ENCODE data around the gene PXMP2.

The PXMP2 gene

DNA sequence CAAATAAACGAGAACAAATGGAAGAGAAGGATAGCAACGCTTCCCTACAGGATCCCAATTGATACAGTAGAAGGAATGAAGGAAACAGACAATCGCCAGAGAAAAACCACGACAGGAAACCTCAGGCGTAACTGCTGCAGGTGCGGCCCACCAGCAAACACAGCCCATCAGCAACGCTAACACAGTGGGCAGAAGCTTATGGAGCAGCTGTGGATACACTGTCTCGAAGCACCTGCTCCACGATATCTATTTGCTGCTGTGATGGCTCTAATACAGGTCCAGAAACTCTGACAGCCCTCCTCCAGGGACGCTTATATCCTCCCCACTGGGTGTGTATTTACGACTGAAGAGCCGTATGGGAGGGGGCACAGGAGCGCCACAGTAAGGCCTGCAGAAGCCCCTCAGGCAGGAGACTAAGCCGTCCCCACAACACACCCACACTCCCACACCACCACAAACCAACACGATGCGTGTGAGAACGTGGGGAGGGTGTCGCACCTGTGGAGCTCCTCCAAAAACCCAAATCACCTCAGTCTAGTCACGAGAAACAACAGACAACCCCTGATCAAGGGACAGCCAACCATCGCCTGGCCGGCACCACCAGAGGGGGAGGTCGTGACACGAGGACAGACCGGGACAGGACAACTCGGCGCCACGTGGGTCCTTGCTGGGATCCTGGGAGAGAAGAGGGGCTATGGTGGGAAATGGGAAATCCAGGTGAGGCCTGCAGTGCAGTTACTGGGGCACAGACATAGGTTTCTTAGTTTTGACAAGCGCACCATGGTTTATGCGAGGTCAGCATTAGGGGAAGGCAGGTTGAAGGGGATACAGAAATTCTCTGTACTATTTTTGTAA, 24.3 kb upstream of the PXMP2 start:
- Histone ChIP-seq H2AFZ (ENCODE audit: low read length, unreplicated experiment) (no peak overlapping the region), H3K27ac (ENCODE audit: low read depth, low read length) (no peak overlapping the region), H3K27me3 (ENCODE audit: insufficient read depth, low read length) (no peaks in the 10 kb centered on the region), H3K4me3 (ENCODE audit: low read depth, low read length) (no peak overlapping the region), H3K79me2 (ENCODE audit: control insufficient read depth, insufficient read depth, low read length, unreplicated experiment) (no peaks in the 10 kb centered on the region), H3K4me1 (ENCODE audit: control insufficient read depth, insufficient read depth, low read length, unreplicated experiment) (no peaks in the 10 kb centered on the region), H3K36me3 (ENCODE audit: insufficient read depth, low read length) (peaks cover 46% of the 10 kb centered on the region)

DNA sequence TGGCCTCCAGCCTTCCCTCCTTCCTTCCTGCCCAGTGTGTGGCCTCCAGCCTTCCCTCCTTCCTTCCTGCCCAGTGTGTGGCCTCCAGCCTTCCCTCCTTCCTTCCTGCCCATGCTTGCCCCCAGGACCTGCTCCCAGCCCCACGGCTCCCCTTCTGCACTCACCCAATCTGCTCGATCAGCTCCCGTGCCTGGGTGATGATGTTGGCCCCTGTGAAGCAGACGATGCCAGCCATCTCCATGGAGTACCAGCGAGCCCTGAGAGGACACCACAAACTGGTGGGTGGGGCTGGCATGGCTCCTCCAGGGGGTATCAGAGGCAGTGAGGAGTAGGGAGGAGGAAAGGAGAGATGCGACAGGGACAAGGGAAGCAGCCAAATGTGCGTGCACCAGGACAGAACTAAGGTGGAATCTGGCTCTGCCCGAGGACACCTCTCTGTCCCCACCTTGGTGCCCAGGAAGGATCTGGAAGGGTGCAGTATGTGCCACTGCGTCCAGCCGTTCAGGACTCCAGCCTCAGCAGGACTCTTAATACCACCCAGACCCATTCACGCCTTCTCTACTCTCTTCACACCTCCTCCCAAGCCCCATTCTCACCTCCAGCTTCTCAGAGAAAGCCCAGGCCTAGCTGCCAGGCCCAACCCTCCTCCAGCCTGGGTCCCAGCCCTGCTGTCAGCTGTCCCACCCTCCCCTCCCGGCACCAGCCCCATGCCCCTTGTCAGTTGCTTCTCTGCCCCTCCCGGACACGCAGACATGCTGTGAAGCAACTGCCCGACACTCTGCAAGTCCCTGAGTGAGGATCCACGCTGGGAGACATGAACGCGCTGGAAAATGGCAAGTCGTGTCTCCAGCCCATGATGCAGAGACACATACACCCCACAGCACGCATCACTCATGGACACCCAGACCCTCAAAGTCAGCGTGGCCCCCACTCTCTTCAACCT, 22.9 kb upstream of the PXMP2 start:
- no peak overlapping the region for H3K27ac ChIP-seq (ENCODE audit: low read depth, low read length)
- no peaks in the 10 kb centered on the region for H3K4me1 ChIP-seq (ENCODE audit: control insufficient read depth, insufficient read depth, low read length, unreplicated experiment)
- H3K79me2 ChIP-seq (ENCODE audit: control insufficient read depth, insufficient read depth, low read length, unreplicated experiment), result no peaks in the 10 kb centered on the region
- no peak overlapping the region for H3K4me3 ChIP-seq (ENCODE audit: low read depth, low read length)
- peaks cover 41% of the 10 kb centered on the region for H3K36me3 ChIP-seq (ENCODE audit: insufficient read depth, low read length)
- H3K27me3 ChIP-seq (ENCODE audit: insufficient read depth, low read length), result no peaks in the 10 kb centered on the region
- H2AFZ ChIP-seq (ENCODE audit: low read length, unreplicated experiment), result no peak overlapping the region

DNA sequence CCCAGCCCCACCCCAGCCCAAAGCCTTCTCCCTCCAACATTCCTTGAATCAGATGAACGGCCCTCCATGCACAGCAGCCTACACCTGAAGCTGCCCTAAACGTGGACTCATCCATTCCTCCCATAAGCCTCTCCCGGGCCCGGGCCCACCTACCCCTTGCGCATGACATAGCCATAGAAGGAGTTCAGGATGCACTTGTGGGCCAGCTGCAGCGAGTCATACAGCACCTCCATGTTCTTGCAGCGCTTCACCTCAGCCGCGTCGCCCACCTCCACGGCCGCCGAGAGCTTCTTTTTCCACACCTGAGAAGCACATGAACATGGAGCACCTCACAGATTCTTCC, 22.3 kb upstream of the PXMP2 start:
- H3K27ac ChIP-seq (ENCODE audit: low read depth, low read length), result no peak overlapping the region
- H2AFZ ChIP-seq (ENCODE audit: low read length, unreplicated experiment), result no peak overlapping the region
- H3K4me3 ChIP-seq (ENCODE audit: low read depth, low read length), result no peak overlapping the region
- no peaks in the 10 kb centered on the region for H3K79me2 ChIP-seq (ENCODE audit: control insufficient read depth, insufficient read depth, low read length, unreplicated experiment)
- H3K36me3 ChIP-seq (ENCODE audit: insufficient read depth, low read length), result peaks cover 41% of the 10 kb centered on the region
- no peaks in the 10 kb centered on the region for H3K4me1 ChIP-seq (ENCODE audit: control insufficient read depth, insufficient read depth, low read length, unreplicated experiment)
- no peaks in the 10 kb centered on the region for H3K27me3 ChIP-seq (ENCODE audit: insufficient read depth, low read length)

DNA sequence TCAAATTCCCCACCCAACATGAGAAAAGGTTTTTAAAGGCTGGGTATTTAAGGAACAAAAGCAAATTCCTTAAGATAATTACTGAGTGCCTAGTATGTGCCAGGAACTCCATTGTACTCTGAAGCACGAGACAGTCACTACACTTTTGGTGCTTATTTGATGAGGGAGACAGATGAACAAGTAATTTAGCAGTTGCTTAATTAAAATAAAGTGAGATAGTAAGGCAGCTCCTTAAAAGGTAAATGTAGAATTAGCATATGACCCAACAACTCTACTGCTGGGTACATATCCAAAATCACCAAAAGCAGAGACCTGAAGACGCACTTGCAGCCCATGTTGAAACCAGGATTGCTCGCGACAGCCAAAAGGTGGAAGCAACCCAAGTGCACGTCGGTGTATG, 21.6 kb upstream of the PXMP2 start:
- peaks cover 41% of the 10 kb centered on the region for H3K36me3 ChIP-seq (ENCODE audit: insufficient read depth, low read length)

DNA sequence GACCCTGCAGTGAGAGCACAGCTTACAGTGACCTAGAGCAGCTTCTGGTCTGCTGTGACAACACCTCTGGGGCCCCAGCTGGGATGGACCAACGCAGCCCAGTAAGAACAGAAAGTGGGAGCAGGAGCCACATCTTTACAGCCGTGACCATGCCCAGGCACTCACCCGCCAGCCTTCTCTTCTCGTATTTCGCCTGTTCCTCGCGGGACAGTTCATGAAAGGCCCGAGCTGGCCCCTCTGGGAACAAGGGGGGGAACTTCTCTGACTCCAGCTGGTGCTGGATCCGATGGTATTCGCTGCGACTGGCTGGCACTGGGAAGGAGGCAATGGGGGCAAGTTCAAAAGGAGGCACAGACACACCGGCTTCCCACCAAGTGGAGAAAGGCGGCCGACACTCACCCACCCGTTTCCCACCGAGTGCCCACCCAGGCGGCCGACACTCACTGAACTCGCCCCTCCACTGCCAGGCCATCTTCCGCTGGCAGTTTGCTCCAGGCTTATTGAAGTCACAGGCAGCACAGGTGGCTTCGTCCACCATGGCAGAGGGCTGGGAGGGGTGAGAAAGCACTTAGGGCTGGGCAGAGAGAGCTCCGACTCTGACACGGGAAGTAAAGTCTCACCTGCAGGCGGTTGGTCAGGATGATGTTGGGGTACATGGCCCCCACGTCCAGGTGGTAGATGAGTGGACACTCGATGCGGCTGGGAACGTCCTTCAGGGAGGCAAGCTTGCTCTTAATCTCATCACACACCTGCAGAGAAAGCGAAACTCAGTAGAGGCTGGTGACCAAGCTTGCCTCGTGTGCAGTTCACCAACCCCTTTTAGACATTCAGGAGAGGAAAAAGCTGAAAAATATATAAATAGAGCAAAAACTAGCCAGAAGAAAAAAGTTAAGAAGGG, 18.9 kb upstream of the PXMP2 start:
- Histone ChIP-seq H3K4me3 (ENCODE audit: low read depth, low read length) (no peak overlapping the region), H3K36me3 (ENCODE audit: insufficient read depth, low read length) (peaks cover 35% of the 10 kb centered on the region), H3K27me3 (ENCODE audit: insufficient read depth, low read length) (no peaks in the 10 kb centered on the region), H3K79me2 (ENCODE audit: control insufficient read depth, insufficient read depth, low read length, unreplicated experiment) (no peaks in the 10 kb centered on the region), H2AFZ (ENCODE audit: low read length, unreplicated experiment) (no peak overlapping the region), H3K27ac (ENCODE audit: low read depth, low read length) (no peak overlapping the region), H3K4me1 (ENCODE audit: control insufficient read depth, insufficient read depth, low read length, unreplicated experiment) (no peaks in the 10 kb centered on the region)

More for the DNA sequence above, 21.6 kb upstream of the PXMP2 start:
- Histone ChIP-seq H3K27ac (ENCODE audit: low read depth, low read length) (no peak overlapping the region), H3K27me3 (ENCODE audit: insufficient read depth, low read length) (no peaks in the 10 kb centered on the region), H2AFZ (ENCODE audit: low read length, unreplicated experiment) (no peak overlapping the region), H3K79me2 (ENCODE audit: control insufficient read depth, insufficient read depth, low read length, unreplicated experiment) (no peaks in the 10 kb centered on the region), H3K4me3 (ENCODE audit: low read depth, low read length) (no peak overlapping the region), H3K4me1 (ENCODE audit: control insufficient read depth, insufficient read depth, low read length, unreplicated experiment) (no peaks in the 10 kb centered on the region)

DNA sequence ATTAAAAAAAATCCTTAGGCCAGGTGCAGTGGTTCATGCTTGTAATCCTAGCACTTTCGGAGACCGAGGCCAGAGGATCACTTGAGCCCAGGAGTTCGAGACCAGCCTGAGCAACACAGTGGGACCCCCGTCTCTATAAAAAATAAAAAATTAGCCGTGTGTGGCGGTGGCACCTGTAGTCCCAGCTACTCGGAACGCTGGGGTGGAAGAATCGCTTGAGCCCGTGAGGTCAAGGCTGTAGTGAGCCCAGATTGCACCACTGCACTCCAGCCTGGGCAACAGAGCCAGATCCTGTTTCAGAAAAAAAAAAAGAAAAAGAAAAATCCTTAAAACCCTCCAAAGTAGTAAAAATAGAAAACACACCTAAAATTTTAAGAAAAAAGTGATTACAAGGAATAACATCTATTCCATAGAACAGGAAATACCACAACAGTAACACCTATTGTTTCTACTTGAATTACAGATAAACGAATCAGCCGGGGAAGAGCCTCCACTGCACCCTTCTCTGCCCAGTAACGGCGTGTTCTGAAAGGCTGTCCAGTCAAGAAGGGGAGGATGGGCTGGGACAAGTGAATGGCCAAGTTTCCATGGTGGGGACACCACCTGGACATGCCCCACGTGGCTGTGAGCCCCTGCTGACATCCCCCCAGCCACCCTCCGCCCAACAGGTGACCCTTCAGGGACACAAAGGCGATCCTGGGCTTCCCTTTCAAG, 18.1 kb upstream of the PXMP2 start:
- Histone ChIP-seq H3K4me1 (ENCODE audit: control insufficient read depth, insufficient read depth, low read length, unreplicated experiment) (no peaks in the 10 kb centered on the region), H3K27ac (ENCODE audit: low read depth, low read length) (no peak overlapping the region), H3K4me3 (ENCODE audit: low read depth, low read length) (no peak overlapping the region), H3K27me3 (ENCODE audit: insufficient read depth, low read length) (no peaks in the 10 kb centered on the region), H2AFZ (ENCODE audit: low read length, unreplicated experiment) (no peak overlapping the region), H3K36me3 (ENCODE audit: insufficient read depth, low read length) (peaks cover 35% of the 10 kb centered on the region), H3K79me2 (ENCODE audit: control insufficient read depth, insufficient read depth, low read length, unreplicated experiment) (no peaks in the 10 kb centered on the region)

DNA sequence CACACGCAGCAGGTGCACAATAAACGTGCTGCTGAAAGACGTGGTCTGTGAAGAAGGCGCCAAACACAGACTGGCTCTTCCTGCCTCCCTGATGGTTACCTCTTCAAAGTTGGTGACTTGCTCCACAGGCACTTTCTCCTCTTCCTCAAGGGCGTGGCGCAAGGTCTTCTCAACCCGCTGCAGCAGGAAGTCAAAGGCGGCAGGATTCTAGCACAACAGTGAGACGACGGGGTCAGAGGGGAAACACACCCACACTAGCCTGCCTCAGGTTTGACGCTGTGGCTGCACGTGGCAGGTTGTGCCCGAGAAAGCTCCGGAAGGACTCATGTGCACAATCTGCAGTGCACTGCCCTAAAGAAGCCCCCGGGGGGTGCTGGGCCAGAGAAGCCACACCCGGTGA, 15.3 kb upstream of the PXMP2 start:
- Histone ChIP-seq H3K4me3 (ENCODE audit: low read depth, low read length) (no peak overlapping the region), H3K36me3 (ENCODE audit: insufficient read depth, low read length) (peaks cover 29% of the 10 kb centered on the region; the same call in 1 of the 2 replicates), H3K27me3 (ENCODE audit: insufficient read depth, low read length) (no peaks in the 10 kb centered on the region), H2AFZ (ENCODE audit: low read length, unreplicated experiment) (no peak overlapping the region), H3K79me2 (ENCODE audit: control insufficient read depth, insufficient read depth, low read length, unreplicated experiment) (peaks cover 3% of the 10 kb centered on the region), H3K27ac (ENCODE audit: low read depth, low read length) (no peak overlapping the region), H3K4me1 (ENCODE audit: control insufficient read depth, insufficient read depth, low read length, unreplicated experiment) (no peaks in the 10 kb centered on the region)

DNA sequence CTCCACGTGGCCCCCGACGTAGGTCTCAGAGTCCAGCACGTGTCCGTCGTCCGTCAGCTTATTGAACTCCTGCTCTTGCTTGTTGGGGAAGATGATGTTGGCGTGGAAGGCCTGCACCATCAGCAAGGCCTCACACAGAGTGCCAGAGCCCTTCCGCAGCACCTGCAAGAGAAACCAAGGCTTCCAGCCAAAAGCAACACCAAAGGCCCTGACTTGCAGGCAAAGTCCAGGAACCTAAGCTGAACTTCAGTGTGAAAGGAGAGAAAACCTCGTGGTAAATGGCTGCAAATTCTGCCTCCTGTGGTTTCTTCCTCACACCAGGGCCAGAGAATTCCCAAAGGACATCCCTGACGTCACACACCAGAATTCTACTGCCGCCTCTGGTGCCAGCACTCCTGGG, 14.7 kb upstream of the PXMP2 start:
- Histone ChIP-seq H3K36me3 (ENCODE audit: insufficient read depth, low read length) (peaks cover 28% of the 10 kb centered on the region; the same call in 1 of the 2 replicates), H3K4me3 (ENCODE audit: low read depth, low read length) (no peak overlapping the region), H3K4me1 (ENCODE audit: control insufficient read depth, insufficient read depth, low read length, unreplicated experiment) (no peaks in the 10 kb centered on the region), H2AFZ (ENCODE audit: low read length, unreplicated experiment) (no peak overlapping the region), H3K79me2 (ENCODE audit: control insufficient read depth, insufficient read depth, low read length, unreplicated experiment) (peaks cover 3% of the 10 kb centered on the region), H3K27me3 (ENCODE audit: insufficient read depth, low read length) (no peaks in the 10 kb centered on the region), H3K27ac (ENCODE audit: low read depth, low read length) (no peak overlapping the region)

DNA sequence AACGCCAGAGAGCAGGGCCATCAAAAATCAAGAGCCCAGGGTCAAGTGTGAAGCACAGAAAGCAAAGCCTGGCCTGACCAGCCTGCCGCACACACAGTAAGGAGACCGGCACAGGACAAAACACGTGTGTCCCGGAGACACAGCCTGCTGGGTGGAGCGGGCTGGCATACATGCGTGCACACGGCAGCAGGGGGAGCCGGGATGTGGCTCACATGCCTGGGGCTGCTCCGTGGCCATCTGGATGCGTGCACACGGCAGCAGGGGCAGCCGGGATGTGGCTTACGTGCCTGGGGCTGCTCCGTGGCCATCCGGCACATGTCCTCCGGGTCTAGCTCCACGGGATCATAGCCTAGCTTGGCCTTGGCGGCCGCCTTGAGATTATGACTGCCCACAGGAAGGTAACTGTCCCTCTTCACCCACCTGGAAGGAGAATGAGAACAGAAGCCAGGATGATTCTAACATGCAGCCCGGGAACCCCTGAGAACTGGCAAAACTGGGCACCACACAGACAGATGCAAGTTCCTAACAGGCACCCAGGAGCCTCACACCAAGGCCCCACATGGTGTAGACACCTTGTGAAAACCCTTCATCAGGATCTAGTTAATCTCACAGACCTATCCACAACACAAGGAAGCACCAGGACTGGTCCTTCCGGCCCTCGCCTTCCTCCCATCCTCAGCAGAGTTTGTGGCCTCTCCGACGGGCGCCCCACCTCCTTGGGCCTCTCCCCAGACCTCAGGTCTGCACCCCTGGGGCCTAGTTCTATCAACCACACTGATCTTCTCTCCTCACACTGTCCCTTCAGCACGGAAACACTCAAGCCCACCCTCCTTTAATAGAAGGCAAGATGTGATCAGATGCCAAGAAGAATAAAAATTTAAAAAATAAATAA, 13.9 kb upstream of the PXMP2 start:
- peaks cover 3% of the 10 kb centered on the region for H3K79me2 ChIP-seq (ENCODE audit: control insufficient read depth, insufficient read depth, low read length, unreplicated experiment)
- no peak overlapping the region for H2AFZ ChIP-seq (ENCODE audit: low read length, unreplicated experiment)
- no peak overlapping the region for H3K27ac ChIP-seq (ENCODE audit: low read depth, low read length)
- H3K36me3 ChIP-seq (ENCODE audit: insufficient read depth, low read length), result peaks cover 28% of the 10 kb centered on the region; the same call in 1 of the 2 replicates
- H3K4me3 ChIP-seq (ENCODE audit: low read depth, low read length), result no peak overlapping the region
- H3K27me3 ChIP-seq (ENCODE audit: insufficient read depth, low read length), result no peaks in the 10 kb centered on the region
- no peaks in the 10 kb centered on the region for H3K4me1 ChIP-seq (ENCODE audit: control insufficient read depth, insufficient read depth, low read length, unreplicated experiment)

All from ACC112 (cell line).